KOPT-K1 (cell line): ENCODE results near the gene VPS39.

ENCODE experiments used
- H3K27ac ChIP-seq: fragments of 200-600 bp; sonication (generic); 2 replicates; pipeline ENCODE4 v1.5.1; 2016; ENCODE audit warnings: antibody characterized with exemption, mild to moderate bottlenecking, low read depth, low read length; ENCODE audit not compliant: poor library complexity, severe bottlenecking
- H3K36me3 ChIP-seq: fragments of 200-600 bp; sonication (generic); 2 replicates; pipeline ENCODE4 v1.5.1; 2017; ENCODE audit warnings: antibody characterized with exemption, mild to moderate bottlenecking, low read length, moderate library complexity; ENCODE audit not compliant: insufficient read depth
- H3K9me3 ChIP-seq: fragments of 200-600 bp; sonication (generic); 2 replicates; pipeline ENCODE4 v1.5.1; 2017; ENCODE audit warnings: antibody characterized with exemption, low read length, mild to moderate bottlenecking; ENCODE audit not compliant: insufficient read depth, poor library complexity, severe bottlenecking

Gene VPS39

GRCh38 chr15:42182961-42183360 lies 25.1 kb downstream of the VPS39 start:
- H3K27ac ChIP-seq, result no peak overlapping the region
- H3K9me3 ChIP-seq, result no peaks in the 10 kb centered on the region
- H3K36me3 ChIP-seq, result peaks cover 73% of the 10 kb centered on the region

GRCh38 chr15:42182328-42182886 lies 25.7 kb downstream of the VPS39 start:
- Histone ChIP-seq H3K9me3 (no peaks in the 10 kb centered on the region), H3K27ac (no peak overlapping the region), H3K36me3 (peaks cover 72% of the 10 kb centered on the region)

GRCh38 chr15:42178056-42178455 lies 30.0 kb downstream of the VPS39 start:
- peaks cover 69% of the 10 kb centered on the region for H3K36me3 ChIP-seq
- no peak overlapping the region for H3K27ac ChIP-seq
- H3K9me3 ChIP-seq, result no peaks in the 10 kb centered on the region

- Histone ChIP-seq H3K9me3 (no peaks in the 10 kb centered on the region), H3K36me3 (peaks cover 84% of the 10 kb centered on the region), H3K27ac (no peak overlapping the region)
These were observed 32.4 kb downstream of the VPS39 start for GRCh38 chr15:42175671-42176070.

- peaks cover 92% of the 10 kb centered on the region for H3K36me3 ChIP-seq
- no peak overlapping the region for H3K27ac ChIP-seq
- no peaks in the 10 kb centered on the region for H3K9me3 ChIP-seq
These were observed 35.6 kb downstream of the VPS39 start for GRCh38 chr15:42172475-42172874.

GRCh38 chr15:42171795-42172194 lies 36.3 kb downstream of the VPS39 start:
- H3K36me3 ChIP-seq, result peaks cover 94% of the 10 kb centered on the region
- no peaks in the 10 kb centered on the region for H3K9me3 ChIP-seq
- no peak overlapping the region for H3K27ac ChIP-seq

- Histone ChIP-seq H3K36me3 (peaks cover 96% of the 10 kb centered on the region), H3K27ac (no peak overlapping the region), H3K9me3 (no peaks in the 10 kb centered on the region)
These were observed 37.0 kb downstream of the VPS39 start for GRCh38 chr15:42171122-42171521.

GRCh38 chr15:42166225-42166940 lies 41.7 kb downstream of the VPS39 start:
- H3K36me3 ChIP-seq, result peaks cover 98% of the 10 kb centered on the region
- no peaks in the 10 kb centered on the region for H3K9me3 ChIP-seq
- H3K27ac ChIP-seq, result no peak overlapping the region

- Histone ChIP-seq H3K9me3 (no peaks in the 10 kb centered on the region), H3K36me3 (peaks cover 98% of the 10 kb centered on the region), H3K27ac (no peak overlapping the region)
These were observed 43.0 kb downstream of the VPS39 start for GRCh38 chr15:42165106-42165505.

- H3K27ac ChIP-seq, result no peak overlapping the region
- no peaks in the 10 kb centered on the region for H3K9me3 ChIP-seq
- peaks cover 98% of the 10 kb centered on the region for H3K36me3 ChIP-seq
These were observed 44.1 kb downstream of the VPS39 start for GRCh38 chr15:42163947-42164550.

- Histone ChIP-seq H3K36me3 (peaks cover 100% of the 10 kb centered on the region), H3K27ac (no peak overlapping the region), H3K9me3 (no peaks in the 10 kb centered on the region)
These were observed 44.8 kb downstream of the VPS39 start for GRCh38 chr15:42163291-42163690.

- H3K36me3 ChIP-seq, result peaks cover 69% of the 10 kb centered on the region
- no peak overlapping the region for H3K27ac ChIP-seq
- H3K9me3 ChIP-seq, result no peaks in the 10 kb centered on the region
These were observed 48.0 kb downstream of the VPS39 start for GRCh38 chr15:42160136-42160535.

GRCh38 chr15:42159381-42160015 lies 48.6 kb downstream of the VPS39 start:
- Histone ChIP-seq H3K9me3 (no peaks in the 10 kb centered on the region), H3K36me3 (peaks cover 62% of the 10 kb centered on the region), H3K27ac (no peak overlapping the region)

- Histone ChIP-seq H3K9me3 (no peaks in the 10 kb centered on the region), H3K36me3 (peaks cover 57% of the 10 kb centered on the region), H3K27ac (no peak overlapping the region)
These were observed 49.2 kb downstream of the VPS39 start for GRCh38 chr15:42158941-42159340.

- Histone ChIP-seq H3K27ac (no peak overlapping the region), H3K36me3 (peaks cover 49% of the 10 kb centered on the region), H3K9me3 (no peaks in the 10 kb centered on the region)
These were observed 49.9 kb downstream of the VPS39 start for GRCh38 chr15:42157981-42158765.
